ENCODE data around the gene GALNT12. TPM values are rescaled to one million over a fixed set of nuclear protein-coding genes. Genes with fewer than 3 reads are reported as not detected.

The GALNT12 gene
- total RNA-seq, 1 experiment from 2014 or later: 14.8 TPM

GRCh38 chr9:98770717-98771116 lies 36.8 kb upstream of the GALNT12 start:
- Histone ChIP-seq H3K4me1 (ENCODE audit: insufficient read depth, low read length) (peaks cover 9% of the 10 kb centered on the region; the same call in 1 of the 2 replicates), H3K27ac (ENCODE audit: low read length) (no peak overlapping the region), H3K4me2 (ENCODE audit: low read length) (no peak overlapping the region), H3K9me3 (ENCODE audit: low read length) (no peaks in the 10 kb centered on the region), H3K27me3 (ENCODE audit: low read length) (no peaks in the 10 kb centered on the region), H2AFZ (ENCODE audit: low read length) (no peak overlapping the region), H3K9me2 (replicated peaks; ENCODE audit: low read length) (no peaks in the 10 kb centered on the region), H3K79me2 (ENCODE audit: low read length) (no peaks in the 10 kb centered on the region), H4K20me1 (ENCODE audit: low read length) (no peaks in the 10 kb centered on the region), H3K36me3 (ENCODE audit: low read depth, low read length) (peaks cover 12% of the 10 kb centered on the region), H3K4me3 (ENCODE audit: low read length) (no peak overlapping the region), H3K9ac (ENCODE audit: low read length) (no peak overlapping the region), H3F3A (ENCODE audit: low read length, unreplicated experiment) (no peaks in the 10 kb centered on the region)
- TF ChIP-seq CTCF (conservative IDR thresholded peaks at IDR 0.05; ENCODE audit: low read depth, low read length) (no peak), EZH2phosphoT487 (IDR thresholded peaks at IDR 0.05; ENCODE audit: borderline replicate concordance, low read length) (no peak), EZH2 (IDR thresholded peaks at IDR 0.05; ENCODE audit: low read length, unreplicated experiment) (no peak)
- no TSS peak for BruUV-seq (replicated peaks)
- DNase-seq: no peak
- intact Hi-C loops (cut with micrococcal nuclease): loop anchor here (10.0 kb wide), 1 partner anchor 216 kb away; no protein-coding TSS in a partner anchor
- ChIA-PET POLR2A (ENCODE audit: unreplicated experiment) (no interaction called here), CTCF (no interaction called here)
- ATAC-seq: no peak

- no peaks in the 10 kb centered on the region for H3K9me3 ChIP-seq (ENCODE audit: low read length)
- no peak overlapping the region for H3K4me2 ChIP-seq (ENCODE audit: low read length)
- intact Hi-C loops (cut with micrococcal nuclease): loop anchor here (10.0 kb wide), 1 partner anchor 217 kb away; no protein-coding TSS in a partner anchor
- no peak overlapping the region for H2AFZ ChIP-seq (ENCODE audit: low read length)
- no TSS peak for BruUV-seq (replicated peaks)
- H3K9me2 ChIP-seq (replicated peaks; ENCODE audit: low read length): no peaks in the 10 kb centered on the region
- TF ChIP-seq EZH2 (IDR thresholded peaks at IDR 0.05; ENCODE audit: low read length, unreplicated experiment): no peak
- no peaks in the 10 kb centered on the region for H3F3A ChIP-seq (ENCODE audit: low read length, unreplicated experiment)
- ChIA-PET CTCF (no interaction called here), POLR2A (ENCODE audit: unreplicated experiment) (no interaction called here)
- no peak overlapping the region for H3K9ac ChIP-seq (ENCODE audit: low read length)
- H3K4me3 ChIP-seq (ENCODE audit: low read length): no peak overlapping the region
- H3K27ac ChIP-seq (ENCODE audit: low read length): no peak overlapping the region
- H3K4me1 ChIP-seq (ENCODE audit: insufficient read depth, low read length): peaks cover 10% of the 10 kb centered on the region; the same call in 1 of the 2 replicates
- no peaks in the 10 kb centered on the region for H3K27me3 ChIP-seq (ENCODE audit: low read length)
- ATAC-seq (no peak), DNase-seq (no peak)
- H3K79me2 ChIP-seq (ENCODE audit: low read length): no peaks in the 10 kb centered on the region
- peaks cover 11% of the 10 kb centered on the region for H3K36me3 ChIP-seq (ENCODE audit: low read depth, low read length)
- H4K20me1 ChIP-seq (ENCODE audit: low read length): no peaks in the 10 kb centered on the region
Observed at GRCh38 chr9:98771209-98771874, 36.1 kb upstream of the GALNT12 start.

- H3K9ac ChIP-seq (ENCODE audit: low read length): no peak overlapping the region
- no peaks in the 10 kb centered on the region for H4K20me1 ChIP-seq (ENCODE audit: low read length)
- DNase-seq (no peak), ATAC-seq (no peak)
- ChIA-PET CTCF (no interaction called here), POLR2A (ENCODE audit: unreplicated experiment) (no interaction called here)
- H3K4me2 ChIP-seq (ENCODE audit: low read length): no peak overlapping the region
- H2AFZ ChIP-seq (ENCODE audit: low read length): no peak overlapping the region
- no peaks in the 10 kb centered on the region for H3F3A ChIP-seq (ENCODE audit: low read length, unreplicated experiment)
- no peaks in the 10 kb centered on the region for H3K9me3 ChIP-seq (ENCODE audit: low read length)
- H3K36me3 ChIP-seq (ENCODE audit: low read depth, low read length): peaks cover 11% of the 10 kb centered on the region
- H3K4me1 ChIP-seq (ENCODE audit: insufficient read depth, low read length): peaks cover 10% of the 10 kb centered on the region; the same call in 1 of the 2 replicates
- BruUV-seq (replicated peaks): no TSS peak
- H3K79me2 ChIP-seq (ENCODE audit: low read length): no peaks in the 10 kb centered on the region
- TF ChIP-seq EZH2 (IDR thresholded peaks at IDR 0.05; ENCODE audit: low read length, unreplicated experiment) (no peak), EZH2phosphoT487 (IDR thresholded peaks at IDR 0.05; ENCODE audit: borderline replicate concordance, low read length) (no peak), CTCF (conservative IDR thresholded peaks at IDR 0.05; ENCODE audit: low read depth, low read length) (no peak)
- no peaks in the 10 kb centered on the region for H3K9me2 ChIP-seq (replicated peaks; ENCODE audit: low read length)
- no peak overlapping the region for H3K4me3 ChIP-seq (ENCODE audit: low read length)
- H3K27me3 ChIP-seq (ENCODE audit: low read length): no peaks in the 10 kb centered on the region
- no peak overlapping the region for H3K27ac ChIP-seq (ENCODE audit: low read length)
- intact Hi-C loops (cut with micrococcal nuclease): loop anchor here (10.0 kb wide), 1 partner anchor 218 kb away; no protein-coding TSS in a partner anchor
Observed at GRCh38 chr9:98772364-98773155, 34.9 kb upstream of the GALNT12 start.
